Lower leg skin (tissue), 3 donors: ENCODE results near the gene CCT7.

Source experiments
- POLR2A ChIP-seq, 2 donors: fragments of 450-650 bp; IDR thresholded peaks; one replicate each; pipeline ENCODE4 v1.6.1; 2016 to 2017; ENCODE audit warnings: antibody characterized with exemption in 2 of 2, mild to moderate bottlenecking in 1 of 2, moderate library complexity in 1 of 2
- TF ChIP-seq, protein P1 (sequence below), 3 donors: fragments of 450-650 bp; IDR thresholded peaks; one replicate each; pipeline ENCODE4 v1.5.1; 2016; ENCODE audit warnings: antibody characterized with exemption in 3 of 3, mild to moderate bottlenecking in 3 of 3, moderate library complexity in 2 of 3

DNA sequence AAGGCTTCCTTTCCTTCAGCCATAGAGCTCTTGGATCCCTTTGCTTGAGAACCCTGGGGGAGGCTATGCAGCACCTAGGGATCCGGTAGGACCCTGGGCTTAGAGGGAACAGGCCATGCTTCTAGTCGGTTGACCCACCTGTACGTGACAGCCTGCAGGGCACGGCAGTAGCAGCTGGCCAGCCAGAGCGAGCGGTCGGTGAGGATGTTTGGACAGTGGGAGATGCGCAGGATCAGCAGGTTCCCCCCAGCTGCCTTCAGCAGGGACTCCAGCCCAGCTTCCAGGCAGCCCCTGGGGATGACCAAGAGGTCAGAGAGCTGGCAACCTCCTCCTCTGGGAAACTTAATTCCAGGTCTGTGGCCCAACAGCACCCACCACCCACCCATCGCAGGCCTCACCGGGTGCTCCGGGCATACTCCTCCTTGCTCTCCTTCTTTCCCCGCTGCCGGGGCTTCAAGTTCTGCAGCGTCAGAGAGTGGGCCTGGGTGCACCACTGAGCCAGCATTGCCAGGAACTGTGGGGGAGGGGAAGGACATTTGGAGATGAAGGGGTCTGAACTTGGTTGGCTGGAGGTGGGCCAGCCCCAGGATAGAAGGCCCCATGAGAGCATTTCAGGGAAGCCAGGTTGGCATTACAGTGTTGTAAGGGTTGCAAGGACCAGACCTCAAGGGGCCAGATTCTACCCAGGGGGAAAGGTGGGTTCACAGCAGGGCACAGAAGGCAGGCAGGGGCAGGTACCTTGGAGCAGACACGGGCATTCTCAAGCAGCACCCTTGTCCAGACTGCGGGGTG is 29.6 kb downstream of the CCT7 start:
- TF ChIP-seq, protein P1, sequence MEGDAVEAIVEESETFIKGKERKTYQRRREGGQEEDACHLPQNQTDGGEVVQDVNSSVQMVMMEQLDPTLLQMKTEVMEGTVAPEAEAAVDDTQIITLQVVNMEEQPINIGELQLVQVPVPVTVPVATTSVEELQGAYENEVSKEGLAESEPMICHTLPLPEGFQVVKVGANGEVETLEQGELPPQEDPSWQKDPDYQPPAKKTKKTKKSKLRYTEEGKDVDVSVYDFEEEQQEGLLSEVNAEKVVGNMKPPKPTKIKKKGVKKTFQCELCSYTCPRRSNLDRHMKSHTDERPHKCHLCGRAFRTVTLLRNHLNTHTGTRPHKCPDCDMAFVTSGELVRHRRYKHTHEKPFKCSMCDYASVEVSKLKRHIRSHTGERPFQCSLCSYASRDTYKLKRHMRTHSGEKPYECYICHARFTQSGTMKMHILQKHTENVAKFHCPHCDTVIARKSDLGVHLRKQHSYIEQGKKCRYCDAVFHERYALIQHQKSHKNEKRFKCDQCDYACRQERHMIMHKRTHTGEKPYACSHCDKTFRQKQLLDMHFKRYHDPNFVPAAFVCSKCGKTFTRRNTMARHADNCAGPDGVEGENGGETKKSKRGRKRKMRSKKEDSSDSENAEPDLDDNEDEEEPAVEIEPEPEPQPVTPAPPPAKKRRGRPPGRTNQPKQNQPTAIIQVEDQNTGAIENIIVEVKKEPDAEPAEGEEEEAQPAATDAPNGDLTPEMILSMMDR (IDR thresholded peaks at IDR 0.05) = no peak
- TF ChIP-seq POLR2A (IDR thresholded peaks at IDR 0.05) = no peak
